Measurements from ENCODE around the gene HLA-DOB. TPM values are rescaled to one million over a fixed set of nuclear protein-coding genes. Genes with fewer than 3 reads are reported as not detected.

HLA-DOB gene
- total RNA-seq, 2 donors from 2014 or later = 0.58 to 0.69 TPM

Other genes starting within 250 kb of the HLA-DOB start
- gene HLA-DRB1, start 227.2 kb downstream of the HLA-DOB start, total RNA-seq = 10 to 100 TPM; 22.5 to 39.3 TPM
- 10 to 100 TPM in 1 of 2 donors, 1 to 10 TPM in 1; 8.1 to 13.5 TPM for gene HLA-DQA1, start 179.6 kb downstream of the HLA-DOB start, total RNA-seq
- 1 to 10 TPM; 1.8 to 6.5 TPM for gene HLA-DQB1, start 150.3 kb downstream of the HLA-DOB start, total RNA-seq
- gene HLA-DQA2, start 75.6 kb downstream of the HLA-DOB start, total RNA-seq = 1 to 10 TPM in 1 of 2 donors, under 1 TPM in 1; 0.67 to 5.7 TPM
- gene HLA-DQB2, start 53.5 kb downstream of the HLA-DOB start, total RNA-seq = 1 to 10 TPM in 1 of 2 donors, under 1 TPM in 1; 0.40 to 4.4 TPM
- 10 to 100 TPM; 45.2 to 95.1 TPM for gene TAP2, start 21.7 kb upstream of the HLA-DOB start, total RNA-seq
- 100 to 1,000 TPM; 152 to 154 TPM for gene PSMB8, start 27.0 kb upstream of the HLA-DOB start, total RNA-seq
- 100 to 1,000 TPM in 1 of 2 donors, 10 to 100 TPM in 1; 86.9 to 128 TPM for gene TAP1, start 36.7 kb upstream of the HLA-DOB start, total RNA-seq
- 10 to 100 TPM; 43.0 to 66.0 TPM for gene PSMB9, start 37.2 kb upstream of the HLA-DOB start, total RNA-seq
- gene HLA-DMB, start 124.0 kb upstream of the HLA-DOB start, total RNA-seq = 10 to 100 TPM in 1 of 2 donors, 1 to 10 TPM in 1; 6.7 to 28.8 TPM
- 10 to 100 TPM; 14.5 to 26.1 TPM for gene HLA-DMA, start 136.1 kb upstream of the HLA-DOB start, total RNA-seq
- gene BRD2, start 151.6 kb upstream of the HLA-DOB start, total RNA-seq = 100 to 1,000 TPM; 149 to 167 TPM
- gene HLA-DOA, start 192.6 kb upstream of the HLA-DOB start, total RNA-seq = 1 to 10 TPM; 1.6 to 4.3 TPM